Activated T-cell treated with anti-CD3 and anti-CD28 coated beads for 4 hours (primary cell): ENCODE results near the gene TRMT112.

Experiments used
- DNase-seq: peaks from one replicate; pipeline ENCODE4 v3.0.0-alpha.2; 2020

The TRMT112 gene

DNA sequence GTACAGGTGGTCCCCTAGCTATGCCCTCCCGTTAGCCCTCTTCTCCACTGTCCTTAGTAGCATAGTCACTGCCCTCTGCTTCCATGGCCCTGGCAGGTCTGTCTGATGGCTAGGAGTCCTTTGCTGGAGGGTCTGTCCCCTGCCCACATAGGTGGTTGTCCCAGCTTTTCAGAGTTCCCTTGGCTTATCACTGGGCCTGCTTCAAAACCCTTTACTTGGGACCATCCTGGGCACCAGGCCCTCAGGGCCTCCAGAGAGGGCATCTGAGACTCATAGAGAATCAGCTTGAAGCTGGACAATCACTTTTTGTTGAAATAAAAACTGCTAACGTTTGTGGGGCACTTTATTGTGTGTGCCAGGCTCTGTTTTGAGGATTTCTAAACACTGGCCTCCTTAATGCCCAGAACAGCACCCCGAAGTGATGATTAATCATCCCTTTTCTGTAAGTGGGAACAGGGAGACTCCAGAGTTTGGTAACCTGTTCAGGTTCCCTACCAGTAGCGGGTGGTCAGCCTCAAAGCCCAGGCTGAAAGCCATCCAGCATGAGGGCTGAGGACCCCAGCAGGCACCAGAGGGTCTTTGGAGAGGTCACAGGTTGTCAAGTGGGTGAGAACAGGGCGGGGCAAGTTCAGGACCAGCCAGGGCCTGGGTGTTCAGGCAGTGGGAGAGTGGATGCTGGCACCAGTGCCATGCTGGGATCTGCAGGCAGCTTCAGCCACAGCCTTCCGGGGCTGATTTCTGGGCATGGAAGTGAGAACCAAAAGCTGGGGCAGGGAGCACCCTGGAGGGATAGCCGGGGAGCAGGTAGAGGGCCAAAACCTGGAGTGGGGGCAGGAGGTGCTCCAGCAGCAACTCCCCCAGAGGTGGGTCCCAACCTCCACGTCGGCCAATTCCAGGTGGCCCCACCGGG, 26.8 kb downstream of the TRMT112 start:
- DNase-seq: no peak

- DNase-seq: no peak
Measured at GRCh38 chr11:64289002-64289564, 28.3 kb downstream of the TRMT112 start.

GRCh38 chr11:64288353-64288750, 29.0 kb downstream of the TRMT112 start:
- DNase-seq: no peak

GRCh38 chr11:64287676-64288352, 29.5 kb downstream of the TRMT112 start:
- DNase-seq: no peak

- DNase-seq: no peak
Measured at GRCh38 chr11:64286801-64287159, 30.6 kb downstream of the TRMT112 start.

GRCh38 chr11:64285885-64286800, 31.2 kb downstream of the TRMT112 start:
- DNase-seq: no peak

GRCh38 chr11:64284962-64285884, 32.1 kb downstream of the TRMT112 start, which contains the start of gene GPR137:
TSS of gene GPR137 (plus strand) at chr11:64285848. CDS start at chr11:64286525, 677 bp downstream.
- peak; percentile 90 for DNase-seq

DNA sequence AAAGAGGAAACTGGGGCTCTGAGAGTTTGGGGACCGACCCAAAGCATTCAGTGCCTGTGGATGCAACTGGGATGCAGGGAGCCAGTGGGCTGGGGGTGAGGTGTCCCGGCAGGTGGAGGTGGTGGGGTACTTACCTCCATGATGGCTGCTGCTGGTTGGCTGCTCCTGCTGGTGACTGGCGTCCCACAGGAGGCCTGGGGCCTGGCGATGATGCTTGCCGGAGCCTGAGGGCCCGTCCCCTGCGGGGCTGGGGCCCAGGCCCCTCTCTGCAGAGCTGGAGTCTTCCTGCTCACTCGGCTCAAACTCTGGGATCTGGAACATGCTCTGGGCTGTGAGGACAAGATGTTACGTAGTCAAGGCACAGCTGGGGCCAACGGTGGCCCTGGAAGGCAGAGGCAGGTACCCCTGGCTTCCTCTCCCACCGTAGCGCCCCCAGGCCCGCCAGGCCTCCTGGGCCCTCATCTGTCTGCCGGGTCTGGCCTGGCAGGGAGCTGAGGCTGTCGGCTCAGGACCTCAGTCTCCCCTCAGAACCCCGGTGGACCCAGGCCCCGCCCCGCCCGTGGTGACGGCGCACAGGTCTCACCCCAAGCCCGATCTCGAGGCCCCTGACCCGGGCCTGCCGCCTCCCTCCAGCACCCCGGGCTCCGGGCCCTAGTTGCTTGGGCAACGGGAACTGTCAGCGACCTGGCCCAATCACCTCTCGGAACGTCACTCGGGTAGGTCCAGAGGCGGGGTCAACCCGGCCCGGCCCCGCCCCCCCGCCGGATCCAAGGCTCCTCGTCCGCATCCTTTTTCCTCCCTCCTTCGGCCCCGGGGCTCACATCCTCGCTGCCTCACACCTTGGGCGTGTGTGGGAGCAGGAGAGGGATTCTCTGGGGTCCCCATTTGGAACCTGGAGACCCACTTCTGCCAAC, 33.1 kb downstream of the TRMT112 start, which contains the start of gene BAD:
TSS of gene BAD (minus strand) at position 618 of the 914 bp plus-strand sequence. CDS start at position 321, 297 bp downstream.
- peak; percentile 90 for DNase-seq

DNA sequence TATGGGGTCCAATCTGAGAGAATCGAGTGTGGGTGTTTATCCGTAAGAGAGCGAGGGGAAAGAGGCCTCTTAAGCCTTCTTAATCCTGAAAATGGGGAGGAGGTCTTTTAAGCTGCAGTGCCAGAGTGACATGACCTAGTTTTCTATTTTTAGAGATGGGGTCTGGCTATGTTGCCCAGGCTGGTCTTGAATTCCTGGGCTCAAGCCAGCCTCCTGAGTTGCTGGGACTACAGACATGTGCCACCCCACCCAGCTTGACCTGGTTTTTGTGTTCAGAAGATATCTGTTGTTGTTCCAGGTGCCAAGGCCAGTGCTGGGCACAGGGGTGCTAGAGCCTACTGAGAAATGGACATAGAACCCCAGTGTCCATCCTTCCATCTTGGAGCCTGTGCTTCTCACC, 34.3 kb downstream of the TRMT112 start:
- DNase-seq: no peak

DNA sequence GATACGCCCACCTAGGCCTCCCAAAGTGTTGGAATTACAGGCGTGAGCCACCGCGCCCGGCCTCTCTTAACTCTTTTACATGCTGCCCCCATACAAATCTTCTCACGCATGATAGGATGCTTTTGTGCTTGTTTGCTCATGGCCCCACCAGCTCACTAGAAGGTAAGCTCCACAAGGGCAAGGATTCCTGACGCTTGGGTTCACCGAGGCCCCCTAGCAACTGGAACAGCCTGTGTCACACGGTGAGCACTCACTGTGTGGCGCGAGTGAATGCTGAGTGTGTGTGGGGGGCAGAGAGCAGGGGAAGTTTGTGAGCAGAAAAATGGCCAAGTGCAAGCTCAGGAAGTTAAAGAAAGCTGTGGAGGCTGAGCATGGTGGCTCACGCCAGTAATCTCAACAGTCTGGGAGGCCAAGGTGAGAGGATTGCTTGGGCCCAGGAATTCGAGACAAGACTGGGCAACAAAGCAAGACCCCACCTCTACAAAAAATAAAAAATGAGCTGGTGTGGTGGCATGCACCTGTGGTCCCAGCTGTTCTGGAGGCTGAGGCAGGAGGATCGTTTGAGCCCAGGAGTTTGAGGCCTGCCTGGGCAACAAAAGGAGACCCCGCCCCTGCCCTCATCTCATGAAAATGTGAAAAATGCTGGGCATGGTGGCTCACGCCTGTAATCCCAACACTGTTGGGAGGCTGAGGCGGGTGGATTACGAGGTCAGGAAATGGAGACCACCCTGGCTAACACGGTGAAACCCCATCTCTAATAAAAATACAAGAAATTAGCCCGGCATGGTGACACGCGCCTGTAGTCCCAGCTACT, 35.2 kb downstream of the TRMT112 start:
- no peak for DNase-seq

GRCh38 chr11:64278576-64279190, 38.7 kb downstream of the TRMT112 start:
- no peak for DNase-seq

DNA sequence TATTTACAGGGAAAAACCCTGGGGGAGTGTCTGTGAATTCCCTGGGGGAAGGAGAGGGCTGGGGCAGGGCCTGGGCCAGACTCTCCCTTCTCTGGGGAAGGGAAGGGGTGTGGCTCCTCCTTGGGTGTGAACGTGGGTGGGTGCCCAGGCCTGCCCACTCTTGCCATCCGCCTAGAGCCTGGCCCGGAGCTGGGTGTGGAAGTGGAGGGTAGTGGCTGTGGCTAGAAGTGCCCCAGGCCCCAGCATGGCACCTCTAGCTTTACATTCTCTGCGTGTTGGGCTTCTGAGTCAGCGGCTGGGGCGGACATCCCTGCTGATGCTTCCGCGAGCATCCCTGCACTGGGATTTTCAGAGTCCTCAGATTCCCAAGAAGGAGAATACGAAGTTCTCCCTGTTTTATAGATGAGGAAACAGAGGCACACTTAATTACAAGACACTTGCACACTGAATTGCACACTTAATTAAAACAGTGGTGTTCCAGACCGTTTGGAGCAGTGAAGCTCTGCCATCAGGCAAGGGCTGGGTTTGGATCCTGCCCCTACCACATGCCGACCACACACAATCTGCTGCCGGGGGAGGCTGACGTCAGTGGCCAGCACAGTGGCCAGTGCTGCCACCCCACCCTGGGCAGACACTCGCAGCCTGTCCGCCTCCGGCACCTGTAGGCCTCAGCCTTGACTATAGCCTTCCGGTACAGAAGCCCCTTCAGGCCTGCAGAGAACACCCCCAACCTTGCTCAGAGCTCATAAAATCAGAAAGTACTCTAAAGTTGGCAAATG, 40.5 kb downstream of the TRMT112 start:
- no peak for DNase-seq

DNA sequence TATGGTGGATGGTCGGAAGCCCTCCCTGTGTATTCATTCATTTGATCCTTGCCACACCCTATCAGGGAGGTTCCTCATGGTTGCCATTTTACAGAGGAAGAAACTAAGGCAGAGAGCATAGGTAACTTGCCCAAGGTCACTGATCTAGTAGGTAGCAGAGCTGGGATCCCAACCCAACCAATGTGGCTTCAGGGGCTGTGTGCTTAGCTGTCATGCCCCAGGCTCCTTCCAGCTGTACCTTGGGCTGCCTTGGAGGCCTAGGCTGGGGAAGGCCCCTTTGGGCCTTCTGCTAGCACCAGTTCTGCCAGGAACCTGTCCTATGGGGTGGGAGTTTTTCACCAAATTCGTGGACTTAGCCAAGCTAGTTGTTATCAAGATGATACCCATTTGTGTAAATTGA, 41.5 kb downstream of the TRMT112 start:
- no peak for DNase-seq

GRCh38 chr11:64275031-64275800, 42.1 kb downstream of the TRMT112 start:
- no peak for DNase-seq

DNA sequence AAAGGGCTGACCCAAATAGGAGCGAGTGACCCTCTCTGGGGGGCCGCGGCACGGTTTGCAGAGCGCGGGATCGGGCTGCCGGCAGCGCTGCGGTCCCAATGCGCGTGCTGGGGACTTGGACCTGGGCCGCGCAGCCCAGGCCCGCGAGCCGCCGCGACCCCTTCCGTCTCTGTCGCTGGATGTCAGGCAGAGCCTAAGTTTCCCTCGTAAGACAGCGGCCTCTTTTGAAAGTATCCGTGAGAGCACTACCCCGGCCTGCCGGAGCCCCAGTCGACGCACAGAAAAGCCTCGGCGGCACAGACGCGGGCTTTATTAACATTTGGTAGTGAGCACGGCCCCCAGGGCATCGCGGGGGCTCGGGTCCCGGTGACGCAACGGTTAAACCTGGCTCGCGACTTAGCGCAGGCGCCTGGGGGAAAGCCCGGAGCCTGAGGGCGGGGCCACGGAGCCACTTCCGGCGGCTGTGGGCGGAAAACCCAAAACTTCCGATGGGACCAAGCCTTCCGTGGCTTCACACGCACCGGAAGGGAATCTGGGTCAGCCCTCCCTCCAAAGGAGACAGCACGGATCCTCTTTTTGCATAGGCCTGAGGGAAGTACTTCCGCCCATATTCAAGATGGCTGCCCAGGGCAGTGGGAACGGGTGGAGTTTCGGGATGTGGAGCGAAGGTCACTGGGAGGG, 47.7 kb downstream of the TRMT112 start:
- peak; percentile 96 for DNase-seq

GRCh38 chr11:64268893-64269539, 48.3 kb downstream of the TRMT112 start:
- DNase-seq: no peak
